Hepatocyte (in vitro differentiated cells): ENCODE data around the gene C11orf98. TPM values are rescaled to one million over a fixed set of nuclear protein-coding genes. Genes with fewer than 3 reads are reported as not detected.
"Not testable (repeated sequence)": the region's sequence is repeated elsewhere in the genome, so short reads cannot be mapped to it uniquely, and the experiment has no call there.

Experiments
- DNase-seq: peaks from one replicate; pipeline ENCODE4 v3.0.0-alpha.2; 2016; ENCODE audit warnings: low spot score
- H2AFZ ChIP-seq: fragments of 200-600 bp; sonication (generic); 2 replicates; pipeline ENCODE4 v1.6.0; 2016; ENCODE audit warnings: antibody characterized with exemption, mild to moderate bottlenecking
- H3K27ac ChIP-seq: fragments of 200-600 bp; sonication (generic); 2 replicates; pipeline ENCODE4 v1.5.1; 2016; ENCODE audit warnings: mild to moderate bottlenecking
- H3K27me3 ChIP-seq: fragments of 200-600 bp; sonication (generic); 2 replicates; pipeline ENCODE4 v1.6.1; 2016
- H3K36me3 ChIP-seq: fragments of 200-600 bp; sonication (generic); replicated peaks from 2 replicates; pipeline ENCODE4 v1.5.1; 2016; ENCODE audit warnings: low read depth; ENCODE audit not compliant: insufficient read depth
- H3K4me1 ChIP-seq: fragments of 200-600 bp; sonication (generic); 2 replicates; pipeline ENCODE4 v1.5.1; 2016; ENCODE audit warnings: mild to moderate bottlenecking, moderate library complexity; ENCODE audit not compliant: insufficient read depth
- H3K4me2 ChIP-seq: fragments of 200-600 bp; sonication (generic); 2 replicates; pipeline ENCODE4 v1.6.0; 2016
- H3K4me3 ChIP-seq: fragments of 200-600 bp; sonication (generic); 2 replicates; pipeline ENCODE4 v1.5.1; 2016; ENCODE audit warnings: mild to moderate bottlenecking
- H3K79me2 ChIP-seq: fragments of 200-600 bp; sonication (generic); 2 replicates; pipeline ENCODE4 v1.6.0; 2017; ENCODE audit warnings: mild to moderate bottlenecking
- H3K9me2 ChIP-seq: fragments of 200-600 bp; sonication (generic); replicated peaks from 2 replicates; pipeline ENCODE4 v1.6.0; 2017; ENCODE audit warnings: mild to moderate bottlenecking; ENCODE audit not compliant: insufficient read depth
- H3K9me3 ChIP-seq: fragments of 200-600 bp; sonication (generic); 2 replicates; pipeline ENCODE4 v1.5.1; 2016; ENCODE audit warnings: low read depth, mild to moderate bottlenecking
- H4K20me1 ChIP-seq: fragments of 200-600 bp; sonication (generic); 2 replicates; pipeline ENCODE4 v1.6.0; 2016; ENCODE audit warnings: mild to moderate bottlenecking; ENCODE audit not compliant: insufficient read depth, poor library complexity, severe bottlenecking
- CTCF ChIP-seq: fragments of 200-600 bp; sonication (generic); IDR thresholded peaks from 2 replicates; pipeline ENCODE4 v1.5.1; 2016; ENCODE audit warnings: antibody characterized with exemption, mild to moderate bottlenecking; ENCODE audit not compliant: poor library complexity
- EZH2 ChIP-seq: fragments of 200-600 bp; sonication (generic); IDR thresholded peaks from 2 replicates; pipeline ENCODE4 v1.6.1; 2016; ENCODE audit warnings: antibody characterized with exemption, mild to moderate bottlenecking, borderline replicate concordance
- EZH2phosphoT487 ChIP-seq: fragments of 200-600 bp; sonication (generic); IDR thresholded peaks from one replicate; pipeline ENCODE4 v1.6.1; 2018; ENCODE audit warnings: antibody characterized with exemption, mild to moderate bottlenecking, low read depth, moderate library complexity; ENCODE audit not compliant: unreplicated experiment, severe bottlenecking
- WGBS: methylation state at CpG from one replicate; pipeline ENCODE4 v1.1.6; 2016; ENCODE audit warnings: low lambda C conversion rate; ENCODE audit errors: missing lambda C conversion rate; 5-methylcytosine and 5-hydroxymethylcytosine counted together
- polyA plus RNA-seq: library from polyadenylated mRNA; unstranded; fragments of >200 nt; fragmentation: Nextera tagmentation; extraction: Ambion mirVana; gene quantifications from 2 replicates; pipeline ENCODE4 v1.2.1, GENCODE V29; 2016
- total RNA-seq: library from RNA; depleted of rRNA; stranded (reverse); fragments of >200 nt; gene quantifications from 2 replicates; pipeline ENCODE4 v1.2.3, GENCODE V29; 2014

The C11orf98 gene
- total and polyA plus RNA-seq, 2 experiments from 2014 or later = 80.4 to 116 TPM

- DNase-seq = peak; percentile 99
- Histone ChIP-seq H3K4me2 (peak within 1 kb of the TSS; percentile 83), H3K79me2 (peaks cover 29% of the 10 kb centered on the region), H3K36me3 (no peaks in the 10 kb centered on the region), H3K4me1 (peaks cover 11% of the 10 kb centered on the region), H2AFZ (peak within 1 kb of the TSS; percentile 46), H4K20me1 (no peaks in the 10 kb centered on the region), H3K27me3 (no peaks in the 10 kb centered on the region), H3K9me2 (no peaks in the 10 kb centered on the region), H3K27ac (peak within 1 kb of the TSS; percentile 92), H3K4me3 (peak within 1 kb of the TSS; percentile 50), H3K9me3 (no peaks in the 10 kb centered on the region)
- TF ChIP-seq EZH2 (no peak), EZH2phosphoT487 (no peak), CTCF (no peak)
- WGBS = 5% methylated on average over 55 of the region's 77 CpGs
These were observed 43.2 kb downstream of the C11orf98 start, which contains the start of gene B3GAT3 for GRCh38 chr11:62621567-62622470. TSS of gene B3GAT3 (minus strand) at chr11:62621986. CDS start at chr11:62621947, 39 bp downstream.

- peaks cover 11% of the 10 kb centered on the region for H3K4me1 ChIP-seq
- H3K9me2 ChIP-seq = no peaks in the 10 kb centered on the region
- no peaks in the 10 kb centered on the region for H3K36me3 ChIP-seq
- TF ChIP-seq EZH2phosphoT487 = no peak
- no peak for TF ChIP-seq CTCF
- no peak for TF ChIP-seq EZH2
- H3K4me3 ChIP-seq = peak overlapping the region; percentile 50
- H3K27me3 ChIP-seq = no peaks in the 10 kb centered on the region
- 42% methylated on average over 8 of the region's 8 CpGs for WGBS
- peak overlapping the region; percentile 92 for H3K27ac ChIP-seq
- peak overlapping the region; percentile 83 for H3K4me2 ChIP-seq
- no peaks in the 10 kb centered on the region for H4K20me1 ChIP-seq
- H3K9me3 ChIP-seq = no peaks in the 10 kb centered on the region
- H2AFZ ChIP-seq = peak overlapping the region; percentile 46
- no peak for DNase-seq
- H3K79me2 ChIP-seq = peaks cover 29% of the 10 kb centered on the region
These were observed 43.9 kb downstream of the C11orf98 start for GRCh38 chr11:62621027-62621566.

GRCh38 chr11:62616957-62617356 lies 48.1 kb downstream of the C11orf98 start:
- 99% methylated on average over 12 of the region's 14 CpGs for WGBS
- not testable (repeated sequence) for H3K4me3 ChIP-seq, H3K36me3 ChIP-seq, H3K4me2 ChIP-seq, H4K20me1 ChIP-seq, H3K9me2 ChIP-seq, H3K27me3 ChIP-seq, DNase-seq, H2AFZ ChIP-seq, H3K9me3 ChIP-seq, H3K27ac ChIP-seq
- Histone ChIP-seq H3K79me2 (peaks cover 29% of the 10 kb centered on the region), H3K4me1 (peaks cover 14% of the 10 kb centered on the region)

- peaks cover 28% of the 10 kb centered on the region for H3K79me2 ChIP-seq
- H3K9me3 ChIP-seq = no peaks in the 10 kb centered on the region
- H2AFZ ChIP-seq = no peak overlapping the region
- no peaks in the 10 kb centered on the region for H4K20me1 ChIP-seq
- no peak overlapping the region for H3K4me2 ChIP-seq
- no peak overlapping the region for H3K27ac ChIP-seq
- no peak overlapping the region for H3K4me3 ChIP-seq
- H3K27me3 ChIP-seq = no peaks in the 10 kb centered on the region
- H3K9me2 ChIP-seq = no peaks in the 10 kb centered on the region
- 97% methylated on average over 7 of the region's 7 CpGs for WGBS
- no peak for TF ChIP-seq CTCF
- no peak for TF ChIP-seq EZH2
- no peak for TF ChIP-seq EZH2phosphoT487
- DNase-seq = no peak
- no peaks in the 10 kb centered on the region for H3K36me3 ChIP-seq
- H3K4me1 ChIP-seq = peaks cover 19% of the 10 kb centered on the region
These were observed 49.5 kb downstream of the C11orf98 start for GRCh38 chr11:62615521-62615920.
